A549 (cell line): ENCODE measurements around the gene LAMA2.

Source experiments
- MAFK ChIP-seq: fragments of 450-650 bp; IDR thresholded peaks from 2 replicates; pipeline ENCODE4 v1.6.1; 2014; ENCODE audit not compliant: partially characterized antibody
- POLR2A ChIP-seq: IDR thresholded peaks from 2 replicates; pipeline ENCODE4 v1.6.1; 2012; ENCODE audit warnings: mild to moderate bottlenecking, low read length
- TP53 ChIP-seq: fragments of 250-450 bp; sonication (Bioruptor Pico); IDR thresholded peaks from 2 replicates; pipeline ENCODE4 v1.5.0; 2021; ENCODE audit warnings: mild to moderate bottlenecking, moderate library complexity
- TF ChIP-seq, protein P1 (sequence below): fragments of >200 bp; sonication (Bioruptor Twin); formaldehyde crosslinking; IDR thresholded peaks from 3 replicates; pipeline ENCODE4 v1.5.1; 2016
- TF ChIP-seq, protein P2 (sequence below): IDR thresholded peaks from 2 replicates; pipeline ENCODE4 v1.6.1; 2012

GRCh38 chr6:128870746-128871145, 12.2 kb upstream of the LAMA2 start:
- TF ChIP-seq, protein P1, sequence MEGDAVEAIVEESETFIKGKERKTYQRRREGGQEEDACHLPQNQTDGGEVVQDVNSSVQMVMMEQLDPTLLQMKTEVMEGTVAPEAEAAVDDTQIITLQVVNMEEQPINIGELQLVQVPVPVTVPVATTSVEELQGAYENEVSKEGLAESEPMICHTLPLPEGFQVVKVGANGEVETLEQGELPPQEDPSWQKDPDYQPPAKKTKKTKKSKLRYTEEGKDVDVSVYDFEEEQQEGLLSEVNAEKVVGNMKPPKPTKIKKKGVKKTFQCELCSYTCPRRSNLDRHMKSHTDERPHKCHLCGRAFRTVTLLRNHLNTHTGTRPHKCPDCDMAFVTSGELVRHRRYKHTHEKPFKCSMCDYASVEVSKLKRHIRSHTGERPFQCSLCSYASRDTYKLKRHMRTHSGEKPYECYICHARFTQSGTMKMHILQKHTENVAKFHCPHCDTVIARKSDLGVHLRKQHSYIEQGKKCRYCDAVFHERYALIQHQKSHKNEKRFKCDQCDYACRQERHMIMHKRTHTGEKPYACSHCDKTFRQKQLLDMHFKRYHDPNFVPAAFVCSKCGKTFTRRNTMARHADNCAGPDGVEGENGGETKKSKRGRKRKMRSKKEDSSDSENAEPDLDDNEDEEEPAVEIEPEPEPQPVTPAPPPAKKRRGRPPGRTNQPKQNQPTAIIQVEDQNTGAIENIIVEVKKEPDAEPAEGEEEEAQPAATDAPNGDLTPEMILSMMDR: no peak
- TF ChIP-seq, protein P2, sequence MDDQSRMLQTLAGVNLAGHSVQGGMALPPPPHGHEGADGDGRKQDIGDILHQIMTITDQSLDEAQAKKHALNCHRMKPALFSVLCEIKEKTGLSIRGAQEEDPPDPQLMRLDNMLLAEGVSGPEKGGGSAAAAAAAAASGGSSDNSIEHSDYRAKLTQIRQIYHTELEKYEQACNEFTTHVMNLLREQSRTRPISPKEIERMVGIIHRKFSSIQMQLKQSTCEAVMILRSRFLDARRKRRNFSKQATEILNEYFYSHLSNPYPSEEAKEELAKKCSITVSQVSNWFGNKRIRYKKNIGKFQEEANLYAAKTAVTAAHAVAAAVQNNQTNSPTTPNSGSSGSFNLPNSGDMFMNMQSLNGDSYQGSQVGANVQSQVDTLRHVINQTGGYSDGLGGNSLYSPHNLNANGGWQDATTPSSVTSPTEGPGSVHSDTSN: no peak
- no peak for TF ChIP-seq POLR2A
- TF ChIP-seq MAFK: no peak
- TF ChIP-seq TP53: no peak
